ENCODE measurements around the gene HNRNPL. TPM values are rescaled to one million over a fixed set of nuclear protein-coding genes. Genes with fewer than 3 reads are reported as not detected.
"Not testable (repeated sequence)": the region's sequence is repeated elsewhere in the genome, so short reads cannot be mapped to it uniquely, and the experiment has no call there.

Gene HNRNPL
- total RNA-seq, 4 donors from 2014 or later = 173 to 180 (median 174) TPM

DNA sequence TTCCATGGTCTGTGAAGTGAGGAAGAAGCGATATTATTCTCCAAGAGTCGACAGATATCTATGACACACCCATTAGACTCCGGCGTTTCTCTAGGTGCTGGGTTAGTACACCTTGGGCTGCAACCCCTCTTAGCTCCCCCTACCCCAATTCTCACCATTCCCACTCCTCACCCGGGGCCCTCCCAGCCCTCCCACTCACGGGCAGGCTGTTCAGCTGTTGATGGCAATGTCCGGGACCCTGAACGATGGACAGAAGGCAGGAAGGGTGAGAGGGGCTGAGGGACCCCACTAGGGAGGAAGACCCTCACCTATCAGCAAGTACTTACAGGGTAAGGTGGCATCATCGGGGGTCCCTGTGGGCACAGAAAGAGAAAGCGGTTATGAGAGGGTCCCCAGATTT is 46.2 kb downstream of the HNRNPL start:
- no peak overlapping the region for H3K27ac ChIP-seq
- no peak overlapping the region for H3K4me3 ChIP-seq
- H3K4me1 ChIP-seq = no peaks in the 10 kb centered on the region
- WGBS, 2 donors (ENCODE audit: low coverage in 1 of 2) = 82 to 88% methylated on average over 4 to 5 of the region's 10 CpGs
- TF ChIP-seq POLR2A (IDR thresholded peaks at IDR 0.05) (no peak), POLR2AphosphoS5 (IDR thresholded peaks at IDR 0.05) (no peak), EP300 (IDR thresholded peaks at IDR 0.05) (no peak)
- TF ChIP-seq, protein P1, sequence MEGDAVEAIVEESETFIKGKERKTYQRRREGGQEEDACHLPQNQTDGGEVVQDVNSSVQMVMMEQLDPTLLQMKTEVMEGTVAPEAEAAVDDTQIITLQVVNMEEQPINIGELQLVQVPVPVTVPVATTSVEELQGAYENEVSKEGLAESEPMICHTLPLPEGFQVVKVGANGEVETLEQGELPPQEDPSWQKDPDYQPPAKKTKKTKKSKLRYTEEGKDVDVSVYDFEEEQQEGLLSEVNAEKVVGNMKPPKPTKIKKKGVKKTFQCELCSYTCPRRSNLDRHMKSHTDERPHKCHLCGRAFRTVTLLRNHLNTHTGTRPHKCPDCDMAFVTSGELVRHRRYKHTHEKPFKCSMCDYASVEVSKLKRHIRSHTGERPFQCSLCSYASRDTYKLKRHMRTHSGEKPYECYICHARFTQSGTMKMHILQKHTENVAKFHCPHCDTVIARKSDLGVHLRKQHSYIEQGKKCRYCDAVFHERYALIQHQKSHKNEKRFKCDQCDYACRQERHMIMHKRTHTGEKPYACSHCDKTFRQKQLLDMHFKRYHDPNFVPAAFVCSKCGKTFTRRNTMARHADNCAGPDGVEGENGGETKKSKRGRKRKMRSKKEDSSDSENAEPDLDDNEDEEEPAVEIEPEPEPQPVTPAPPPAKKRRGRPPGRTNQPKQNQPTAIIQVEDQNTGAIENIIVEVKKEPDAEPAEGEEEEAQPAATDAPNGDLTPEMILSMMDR (IDR thresholded peaks at IDR 0.05) = no peak
- no peaks in the 10 kb centered on the region for H3K9me3 ChIP-seq
- peaks cover 0 to 5% of the 10 kb centered on the region in 2 donors for H3K36me3 ChIP-seq
- no peak for ATAC-seq
- H3K27me3 ChIP-seq = no peaks in the 10 kb centered on the region

DNA sequence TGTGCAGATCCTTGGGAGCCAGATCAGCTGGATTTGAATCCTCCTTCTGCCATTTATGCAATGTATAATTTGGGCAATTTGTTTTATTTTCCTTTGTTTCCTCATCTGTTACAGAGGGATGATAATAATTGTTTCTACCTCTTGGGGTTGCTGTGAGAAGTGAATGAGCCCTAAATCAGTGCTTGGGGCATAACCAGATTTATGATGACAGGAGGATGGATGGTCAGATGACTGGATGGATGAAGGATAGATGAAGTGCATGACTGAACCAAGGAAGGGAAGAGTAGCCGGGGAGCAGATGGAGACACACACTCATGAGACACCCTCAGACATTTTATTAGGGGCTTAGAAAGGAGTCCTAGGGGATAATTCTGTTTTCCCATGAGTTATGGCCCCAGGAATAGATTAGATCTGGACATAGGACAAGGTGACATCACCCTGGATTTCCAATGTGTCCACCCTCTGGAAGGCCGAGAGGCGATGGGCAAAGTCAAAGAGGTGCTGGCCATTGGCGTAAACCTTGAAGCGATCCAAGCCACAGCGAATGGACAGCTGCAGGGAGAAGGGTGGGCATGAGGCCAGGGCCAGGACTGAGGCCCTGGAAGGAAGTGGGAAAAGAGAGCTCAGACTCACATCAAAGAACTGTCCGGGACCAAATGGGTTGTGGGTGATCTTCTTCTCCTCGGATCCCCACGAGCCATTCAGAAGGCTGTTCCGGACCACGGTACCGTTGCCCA is 48.3 kb downstream of the HNRNPL start:
- TF ChIP-seq EP300 (IDR thresholded peaks at IDR 0.05) (no peak), POLR2AphosphoS5 (IDR thresholded peaks at IDR 0.05) (no peak), POLR2A (IDR thresholded peaks at IDR 0.05) (no peak)
- TF ChIP-seq, protein P1 (IDR thresholded peaks at IDR 0.05) = no peak
- Histone ChIP-seq H3K4me1 (no peaks in the 10 kb centered on the region), H3K4me3 (no peak overlapping the region), H3K36me3 (peaks cover 0 to 5% of the 10 kb centered on the region in 2 donors), H3K27ac (no peak overlapping the region), H3K27me3 (no peaks in the 10 kb centered on the region), H3K9me3 (no peaks in the 10 kb centered on the region)
- 89 to 95% methylated on average over 5 to 10 of the region's 12 CpGs for WGBS, 2 donors (ENCODE audit: low coverage in 1 of 2)
- ATAC-seq = no peak

DNA sequence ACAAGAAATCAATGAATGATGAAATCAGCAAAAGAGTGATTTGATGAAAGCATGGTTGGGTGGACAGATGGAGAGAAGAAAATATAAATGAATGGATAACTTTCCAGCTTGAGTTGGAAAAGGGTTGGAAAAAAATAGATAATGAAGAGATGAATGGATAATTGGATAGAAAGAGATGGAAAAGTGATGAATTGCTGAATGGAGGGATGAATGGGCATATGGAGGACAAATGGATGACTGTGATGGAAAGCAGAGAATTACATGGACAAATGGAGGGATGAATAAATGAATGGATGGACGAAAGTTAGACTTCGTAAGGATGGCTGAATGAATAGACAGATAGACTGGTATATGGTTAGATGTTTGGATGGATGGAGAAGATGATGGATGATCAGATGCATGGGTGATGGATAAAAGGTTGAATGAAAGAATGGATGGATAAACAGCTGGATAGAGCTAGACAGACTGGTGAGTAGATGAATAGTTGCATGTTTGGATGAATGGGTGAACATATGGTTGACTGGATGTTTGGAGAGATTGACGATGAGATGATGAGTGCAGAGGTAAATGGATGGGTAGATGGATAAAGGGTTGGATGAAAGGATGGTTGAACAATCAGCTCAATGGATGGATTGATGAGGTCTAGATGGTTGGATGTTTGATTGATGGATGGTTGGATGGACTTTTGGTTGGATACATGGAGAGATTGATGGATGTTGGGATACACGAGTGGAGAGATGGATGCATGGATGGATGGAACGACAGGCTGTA is 49.0 kb downstream of the HNRNPL start:
- no peak for ATAC-seq
- 88 to 96% methylated on average over 4 to 5 of the region's 5 CpGs for WGBS, 2 donors (ENCODE audit: low coverage in 1 of 2)
- no peak overlapping the region for H3K4me3 ChIP-seq
- no peaks in the 10 kb centered on the region for H3K9me3 ChIP-seq
- peaks cover 0 to 5% of the 10 kb centered on the region in 2 donors for H3K36me3 ChIP-seq
- H3K4me1 ChIP-seq = no peaks in the 10 kb centered on the region
- no peaks in the 10 kb centered on the region for H3K27me3 ChIP-seq
- TF ChIP-seq, protein P1 (IDR thresholded peaks at IDR 0.05) = no peak
- TF ChIP-seq POLR2AphosphoS5 (IDR thresholded peaks at IDR 0.05) (no peak), POLR2A (IDR thresholded peaks at IDR 0.05) (no peak), EP300 (IDR thresholded peaks at IDR 0.05) (no peak)
- no peak overlapping the region for H3K27ac ChIP-seq

GRCh38 chr19:38799104-38799503 is 50.7 kb downstream of the HNRNPL start:
- ATAC-seq = no peak
- Histone ChIP-seq H3K9me3 (no peaks in the 10 kb centered on the region), H3K4me1 (no peaks in the 10 kb centered on the region), H3K27me3 (no peaks in the 10 kb centered on the region), H3K27ac (no peak overlapping the region), H3K4me3 (no peak overlapping the region), H3K36me3 (peaks cover 0 to 5% of the 10 kb centered on the region in 2 donors)
- TF ChIP-seq, protein P1 (IDR thresholded peaks at IDR 0.05) = no peak
- TF ChIP-seq EP300 (IDR thresholded peaks at IDR 0.05) (no peak), POLR2AphosphoS5 (IDR thresholded peaks at IDR 0.05) (no peak), POLR2A (IDR thresholded peaks at IDR 0.05) (no peak)
- 85 to 90% methylated on average over 7 to 8 of the region's 10 CpGs for WGBS, 2 donors (ENCODE audit: low coverage in 1 of 2)

DNA sequence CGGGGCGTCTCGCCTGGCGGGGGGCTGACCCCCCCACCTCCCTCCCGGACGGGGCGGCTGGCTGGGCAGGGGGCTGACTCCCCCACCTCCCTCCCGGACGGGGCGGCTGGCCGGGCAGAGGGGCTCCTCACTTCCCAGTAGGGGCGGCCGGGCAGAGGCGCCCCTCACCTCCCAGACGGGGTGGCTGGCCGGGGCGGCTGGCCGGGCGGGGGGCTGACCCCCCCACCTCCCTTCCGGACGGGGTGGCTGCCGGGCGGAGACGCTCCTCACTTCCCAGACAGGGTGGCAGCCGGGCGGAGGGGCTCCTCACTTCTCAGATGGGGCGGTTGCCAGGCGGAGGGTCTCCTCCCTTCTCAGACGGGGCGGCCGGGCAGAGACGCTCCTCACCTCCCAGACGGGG is 52.0 kb downstream of the HNRNPL start:
- H3K9me3 ChIP-seq = not testable (repeated sequence)

More for the DNA sequence above, 52.0 kb downstream of the HNRNPL start:
- H3K4me1 ChIP-seq, H3K4me3 ChIP-seq, H3K27ac ChIP-seq, ATAC-seq, H3K36me3 ChIP-seq, H3K27me3 ChIP-seq: not testable (repeated sequence)
- no CpG with 5 or more reads among the region's 33 CpGs for WGBS, 2 donors (ENCODE audit: low coverage in 1 of 2)
